Parathyroid adenoma (tissue), 2 donors: ENCODE data around the gene SLC39A5.
"Not testable (repeated sequence)": the region's sequence is repeated elsewhere in the genome, so short reads cannot be mapped to it uniquely, and the experiment has no call there.

ENCODE experiments used
- H2AFZ ChIP-seq: fragments of 300-600 bp; sonication (generic); one replicate; pipeline ENCODE4 v1.7.0; 2017; ENCODE audit warnings: antibody characterized with exemption, mild to moderate bottlenecking
- H3K27ac ChIP-seq: fragments of 300-600 bp; sonication (generic); one replicate; pipeline ENCODE4 v1.7.0; 2017
- H3K27me3 ChIP-seq: fragments of 300-600 bp; sonication (generic); one replicate; pipeline ENCODE4 v1.7.0; 2017; ENCODE audit warnings: low read length; ENCODE audit not compliant: control insufficient read depth, insufficient read depth
- H3K36me3 ChIP-seq: fragments of 300-600 bp; sonication (generic); one replicate; pipeline ENCODE4 v1.7.0; 2017; ENCODE audit warnings: low read length; ENCODE audit not compliant: control insufficient read depth, insufficient read depth
- H3K4me1 ChIP-seq: fragments of 300-600 bp; sonication (generic); one replicate; pipeline ENCODE4 v1.7.0; 2017; ENCODE audit warnings: control low read depth
- H3K4me2 ChIP-seq: fragments of 300-600 bp; sonication (generic); one replicate; pipeline ENCODE4 v1.7.0; 2017; ENCODE audit warnings: low read length
- H3K4me3 ChIP-seq: fragments of 300-600 bp; sonication (generic); one replicate; pipeline ENCODE4 v1.7.0; 2017; ENCODE audit warnings: low read depth, low read length
- H3K79me2 ChIP-seq: fragments of 300-600 bp; sonication (generic); one replicate; pipeline ENCODE4 v1.7.0; 2017; ENCODE audit warnings: control low read depth
- H3K9ac ChIP-seq: fragments of 300-600 bp; sonication (generic); one replicate; pipeline ENCODE4 v1.7.0; 2017; ENCODE audit warnings: mild to moderate bottlenecking
- H3K9me3 ChIP-seq: fragments of 300-600 bp; sonication (generic); one replicate; pipeline ENCODE4 v1.7.0; 2017; ENCODE audit warnings: low read length; ENCODE audit not compliant: control insufficient read depth
- TF ChIP-seq, protein P1 (sequence below): fragments of 300-600 bp; sonication (generic); IDR thresholded peaks from one replicate; pipeline ENCODE4 v1.7.0; 2017; ENCODE audit warnings: antibody characterized with exemption, mild to moderate bottlenecking
- donor health status: primary hyperparathyroidism.

The SLC39A5 gene

DNA sequence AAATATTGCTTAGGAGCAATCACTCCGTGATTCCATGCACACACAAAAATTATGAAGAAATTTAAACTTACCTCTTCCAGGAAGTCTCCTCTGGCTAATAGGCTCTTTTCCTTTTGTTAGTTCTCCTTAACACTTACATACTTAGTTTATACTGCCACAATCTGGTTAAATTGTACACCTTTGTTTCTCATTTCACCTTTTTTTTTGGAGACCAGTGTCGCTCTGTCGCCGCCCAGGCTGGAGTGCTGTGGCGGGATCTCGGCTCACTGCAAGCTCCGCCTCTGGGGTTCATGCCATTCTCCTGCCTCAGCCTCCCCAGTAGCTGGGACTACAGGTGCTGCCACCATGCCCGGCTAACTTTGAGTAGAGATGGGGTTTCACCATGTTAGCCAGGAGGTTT is 30.5 kb downstream of the SLC39A5 start:
- Histone ChIP-seq H3K27me3 (no peaks in the 10 kb centered on the region), H3K79me2 (peaks cover 15% of the 10 kb centered on the region), H3K4me3 (no peak overlapping the region), H2AFZ (no peak overlapping the region), H3K4me2 (no peak overlapping the region), H3K36me3 (no peaks in the 10 kb centered on the region), H3K9ac (no peak overlapping the region), H3K9me3 (no peaks in the 10 kb centered on the region), H3K4me1 (peaks cover 8% of the 10 kb centered on the region), H3K27ac (no peak overlapping the region)
- TF ChIP-seq, protein P1, sequence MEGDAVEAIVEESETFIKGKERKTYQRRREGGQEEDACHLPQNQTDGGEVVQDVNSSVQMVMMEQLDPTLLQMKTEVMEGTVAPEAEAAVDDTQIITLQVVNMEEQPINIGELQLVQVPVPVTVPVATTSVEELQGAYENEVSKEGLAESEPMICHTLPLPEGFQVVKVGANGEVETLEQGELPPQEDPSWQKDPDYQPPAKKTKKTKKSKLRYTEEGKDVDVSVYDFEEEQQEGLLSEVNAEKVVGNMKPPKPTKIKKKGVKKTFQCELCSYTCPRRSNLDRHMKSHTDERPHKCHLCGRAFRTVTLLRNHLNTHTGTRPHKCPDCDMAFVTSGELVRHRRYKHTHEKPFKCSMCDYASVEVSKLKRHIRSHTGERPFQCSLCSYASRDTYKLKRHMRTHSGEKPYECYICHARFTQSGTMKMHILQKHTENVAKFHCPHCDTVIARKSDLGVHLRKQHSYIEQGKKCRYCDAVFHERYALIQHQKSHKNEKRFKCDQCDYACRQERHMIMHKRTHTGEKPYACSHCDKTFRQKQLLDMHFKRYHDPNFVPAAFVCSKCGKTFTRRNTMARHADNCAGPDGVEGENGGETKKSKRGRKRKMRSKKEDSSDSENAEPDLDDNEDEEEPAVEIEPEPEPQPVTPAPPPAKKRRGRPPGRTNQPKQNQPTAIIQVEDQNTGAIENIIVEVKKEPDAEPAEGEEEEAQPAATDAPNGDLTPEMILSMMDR, result no peak

- Histone ChIP-seq H3K79me2 (peaks cover 15% of the 10 kb centered on the region), H2AFZ (no peak overlapping the region), H3K9me3 (no peaks in the 10 kb centered on the region), H3K27ac (no peak overlapping the region), H3K36me3 (no peaks in the 10 kb centered on the region), H3K4me3 (no peak overlapping the region), H3K4me1 (peaks cover 8% of the 10 kb centered on the region), H3K4me2 (no peak overlapping the region), H3K27me3 (no peaks in the 10 kb centered on the region), H3K9ac (no peak overlapping the region)
- TF ChIP-seq, protein P1, result no peak
These were observed 31.1 kb downstream of the SLC39A5 start for GRCh38 chr12:56260921-56261320.

DNA sequence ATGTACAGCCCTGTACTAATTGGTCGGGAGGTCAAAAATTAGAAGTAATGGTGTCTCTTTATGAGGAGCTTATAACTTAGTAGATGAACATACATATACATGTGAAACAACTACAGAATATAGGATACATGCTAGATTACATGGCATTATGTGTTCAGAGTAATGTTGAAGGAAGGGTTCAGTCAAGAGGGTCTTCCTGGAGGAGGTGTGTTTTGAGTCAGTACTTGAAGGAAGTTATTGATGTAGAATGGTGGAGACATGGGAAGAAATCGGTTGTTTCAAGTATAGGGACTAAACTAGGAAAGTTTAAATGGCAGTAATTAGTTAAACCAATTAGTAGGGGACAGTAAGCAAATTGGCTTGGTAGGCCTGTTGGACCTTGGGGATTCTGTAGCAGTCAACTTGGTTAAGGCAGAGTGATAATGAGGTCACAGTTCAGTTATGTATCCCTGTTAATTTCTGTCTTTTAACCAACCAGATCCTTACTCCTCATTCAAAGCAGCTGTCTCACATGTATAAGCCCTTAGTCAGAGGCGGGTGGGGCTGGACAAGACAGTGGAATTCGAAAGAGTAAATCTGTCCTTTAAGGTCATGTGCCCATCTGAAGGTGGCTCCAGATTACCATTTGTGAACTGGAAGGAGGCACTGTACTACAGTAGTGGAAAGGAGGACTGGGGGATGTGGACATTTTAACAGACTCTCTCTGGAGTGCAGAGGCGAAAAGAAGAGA is 31.8 kb downstream of the SLC39A5 start:
- no peak overlapping the region for H3K9ac ChIP-seq
- TF ChIP-seq, protein P1, result no peak
- H3K79me2 ChIP-seq, result peaks cover 11% of the 10 kb centered on the region
- no peak overlapping the region for H2AFZ ChIP-seq
- no peaks in the 10 kb centered on the region for H3K9me3 ChIP-seq
- no peak overlapping the region for H3K4me3 ChIP-seq
- H3K4me1 ChIP-seq, result peaks cover 8% of the 10 kb centered on the region
- no peaks in the 10 kb centered on the region for H3K36me3 ChIP-seq
- H3K27ac ChIP-seq, result no peak overlapping the region
- no peak overlapping the region for H3K4me2 ChIP-seq
- no peaks in the 10 kb centered on the region for H3K27me3 ChIP-seq

GRCh38 chr12:56262955-56263354 is 33.1 kb downstream of the SLC39A5 start:
- not testable (repeated sequence) for H3K9ac ChIP-seq, H2AFZ ChIP-seq, H3K36me3 ChIP-seq, H3K4me1 ChIP-seq, H3K4me3 ChIP-seq, H3K79me2 ChIP-seq, H3K9me3 ChIP-seq, H3K4me2 ChIP-seq, H3K27ac ChIP-seq, H3K27me3 ChIP-seq

GRCh38 chr12:56266068-56266692 is 36.3 kb downstream of the SLC39A5 start:
- H3K4me1 ChIP-seq, H3K9ac ChIP-seq, H3K9me3 ChIP-seq, H3K27me3 ChIP-seq, H3K36me3 ChIP-seq, H3K79me2 ChIP-seq: not testable (repeated sequence)
- Histone ChIP-seq H3K27ac (peak overlapping the region; percentile 91), H3K4me3 (peak overlapping the region; percentile 78), H2AFZ (peak overlapping the region; percentile 99), H3K4me2 (peak overlapping the region; percentile 94)
